NCI-H1694 treated with DMSO at 0.1 percent for 48 hours (cell line): Measurements from ENCODE around the gene FUBP3.

ENCODE experiments used
- DNase-seq: peaks from one replicate; lab custom pipeline; 2025; lab: John Stamatoyannopoulos, UW

FUBP3 gene

DNA sequence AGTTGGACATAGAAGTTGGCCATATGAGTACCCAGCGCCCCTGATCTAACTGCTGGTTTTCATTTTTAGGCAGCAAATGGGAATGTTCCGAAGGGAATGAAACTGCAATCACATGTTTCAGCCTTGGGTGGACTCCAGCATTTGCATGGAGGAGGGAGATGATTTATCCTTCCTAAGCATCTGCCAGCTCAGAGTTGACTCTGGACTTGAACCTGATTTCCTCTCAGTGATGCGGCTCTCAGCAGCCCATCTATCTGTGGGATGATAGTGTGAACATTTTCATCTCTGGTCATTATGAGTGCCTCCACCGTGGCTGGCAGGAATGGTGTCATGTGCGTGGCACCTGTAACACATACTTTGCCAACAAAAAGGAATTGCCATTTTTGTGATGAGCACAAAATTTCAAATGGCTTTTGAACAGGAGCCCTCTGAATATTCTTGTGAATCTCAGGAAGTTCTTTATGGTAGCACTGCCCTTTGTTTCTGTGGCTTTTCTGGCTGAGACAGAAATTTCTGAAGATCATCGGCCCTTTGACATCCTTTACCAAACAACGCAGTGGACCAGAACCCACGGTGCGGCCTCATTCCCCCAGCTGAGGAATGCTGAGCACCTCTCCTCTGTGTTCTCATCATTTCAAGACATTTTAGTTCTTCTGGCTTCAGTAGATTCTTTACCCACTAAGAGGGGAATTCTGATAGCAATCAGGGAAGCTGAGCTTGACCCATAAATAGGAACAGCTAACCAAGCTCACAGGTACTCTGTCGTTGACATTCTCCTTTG lies 28.5 kb downstream of the FUBP3 start:
- no peak for DNase-seq

DNA sequence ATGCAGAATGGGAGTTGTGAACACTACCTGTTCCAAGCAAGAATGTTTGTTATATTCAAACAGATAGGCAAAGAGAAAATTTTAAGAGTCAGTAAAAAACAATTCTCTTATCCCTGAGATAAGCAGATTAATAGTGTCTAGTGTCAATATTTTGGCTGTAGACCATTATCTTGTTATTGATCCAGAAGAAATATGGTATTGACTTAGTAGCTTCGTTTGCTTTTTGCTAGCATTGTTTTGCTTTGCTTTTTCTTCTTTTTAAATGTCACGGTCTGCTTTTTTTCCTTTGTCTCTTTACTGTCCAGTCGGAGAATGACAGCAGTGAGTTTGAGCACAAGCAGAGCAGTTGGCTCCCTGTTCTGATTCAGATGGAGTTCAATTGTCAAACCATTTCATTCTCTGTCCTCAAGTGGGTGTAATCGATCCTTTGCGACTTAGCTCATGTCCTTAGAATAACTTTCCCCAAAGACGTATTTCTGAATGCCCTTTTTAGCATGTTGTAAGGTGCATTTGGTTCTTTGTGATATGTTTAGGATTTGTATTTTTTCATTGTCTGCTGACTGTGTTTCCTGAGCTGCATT lies 29.3 kb downstream of the FUBP3 start:
- no peak for DNase-seq

DNA sequence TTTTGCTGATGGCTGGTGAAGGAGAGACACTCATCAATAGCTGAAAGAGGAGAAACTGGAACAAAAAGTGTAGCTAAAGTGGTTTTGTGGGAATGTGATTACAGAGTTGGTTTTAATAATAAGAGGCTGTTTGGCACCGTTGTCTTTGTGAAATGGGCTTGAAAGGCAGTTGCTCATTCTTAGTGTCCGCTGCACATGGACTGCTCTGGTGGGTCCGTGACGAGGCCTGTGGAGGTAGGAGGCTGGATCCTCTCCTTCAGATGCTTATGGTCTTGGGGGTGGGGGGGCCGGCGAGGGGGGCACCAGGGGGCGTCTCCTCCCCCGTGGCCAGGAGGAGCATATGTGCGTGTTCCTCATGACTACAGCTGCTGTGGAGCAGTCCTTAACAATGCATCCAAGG lies 29.8 kb downstream of the FUBP3 start:
- no peak for DNase-seq

DNA sequence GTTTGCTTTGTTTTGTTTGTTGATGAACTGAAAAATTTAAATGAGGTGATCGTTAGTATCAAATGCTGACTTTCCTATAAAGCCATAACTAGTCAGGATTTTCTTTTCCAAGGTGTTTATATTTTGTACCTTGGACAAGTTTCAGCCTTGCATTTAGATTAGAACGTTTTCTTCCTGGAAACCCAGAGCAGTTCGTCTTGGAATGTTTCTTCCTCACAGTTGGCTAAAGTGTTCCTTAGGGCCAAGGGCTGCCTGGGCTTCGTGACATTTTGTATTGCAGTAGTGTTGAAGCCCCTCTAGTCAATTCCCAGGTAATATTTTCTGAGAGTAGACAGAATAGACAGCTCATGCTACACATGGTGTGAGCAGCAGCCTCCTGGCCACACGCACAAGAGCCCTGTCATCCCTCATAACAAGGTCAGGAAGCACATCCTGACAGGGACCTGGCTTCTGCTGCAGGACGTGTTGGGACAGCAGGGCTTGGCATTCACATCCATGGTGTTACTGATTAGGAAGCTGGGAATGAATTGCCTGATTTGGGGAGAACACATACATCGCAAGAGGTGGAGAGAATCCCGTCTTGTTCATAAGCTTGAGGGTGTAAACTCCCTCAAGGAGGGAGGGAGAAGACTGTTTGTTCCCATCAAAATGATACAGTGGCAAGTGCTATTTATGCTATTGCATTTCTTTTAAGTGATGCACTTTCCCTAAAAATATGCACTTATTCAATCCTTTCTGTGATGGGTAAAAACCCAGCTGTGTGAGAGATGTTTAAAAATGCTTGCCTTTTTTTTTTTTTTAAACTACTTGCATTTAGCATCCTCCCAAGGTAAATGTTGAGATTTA lies 31.7 kb downstream of the FUBP3 start:
- DNase-seq, result no peak

DNA sequence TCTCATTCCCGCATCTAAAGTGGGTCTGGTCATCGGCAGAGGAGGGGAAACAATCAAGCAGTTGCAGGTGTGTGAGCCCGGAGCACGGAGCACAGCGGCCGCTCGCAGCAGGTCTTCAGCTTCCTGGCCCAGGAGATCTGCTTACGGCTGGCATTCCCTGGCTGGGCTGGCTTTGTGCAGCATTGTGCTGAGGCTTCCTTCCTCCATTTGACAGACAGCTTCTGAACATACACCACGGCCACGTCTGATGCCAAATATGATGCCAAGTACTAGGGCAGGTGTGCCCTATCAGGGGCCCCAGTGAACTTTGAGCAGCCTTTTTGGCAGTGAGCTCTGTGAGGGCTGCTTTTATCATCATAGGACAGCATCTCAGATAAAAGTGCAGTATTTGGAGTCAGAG lies 37.1 kb downstream of the FUBP3 start:
- no peak for DNase-seq

DNA sequence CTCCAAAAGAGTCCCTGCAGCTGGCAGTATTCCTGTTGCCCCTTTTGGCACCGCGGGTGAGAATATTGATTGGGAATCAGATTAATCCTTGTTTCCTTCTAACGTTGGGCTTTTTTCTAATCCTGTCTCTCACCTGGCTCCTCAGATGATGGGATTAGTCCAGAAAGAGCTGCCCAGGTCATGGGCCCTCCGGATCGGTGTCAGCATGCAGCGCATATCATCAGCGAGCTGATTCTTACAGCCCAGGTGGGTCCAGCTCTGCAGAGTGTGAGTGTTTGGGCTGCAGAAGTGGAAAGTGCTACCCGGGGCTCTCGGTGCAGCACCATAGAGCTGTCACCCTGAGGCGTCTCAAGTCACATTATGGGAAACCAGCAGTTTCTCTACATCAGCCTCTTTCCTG lies 44.1 kb downstream of the FUBP3 start:
- DNase-seq, result no peak

DNA sequence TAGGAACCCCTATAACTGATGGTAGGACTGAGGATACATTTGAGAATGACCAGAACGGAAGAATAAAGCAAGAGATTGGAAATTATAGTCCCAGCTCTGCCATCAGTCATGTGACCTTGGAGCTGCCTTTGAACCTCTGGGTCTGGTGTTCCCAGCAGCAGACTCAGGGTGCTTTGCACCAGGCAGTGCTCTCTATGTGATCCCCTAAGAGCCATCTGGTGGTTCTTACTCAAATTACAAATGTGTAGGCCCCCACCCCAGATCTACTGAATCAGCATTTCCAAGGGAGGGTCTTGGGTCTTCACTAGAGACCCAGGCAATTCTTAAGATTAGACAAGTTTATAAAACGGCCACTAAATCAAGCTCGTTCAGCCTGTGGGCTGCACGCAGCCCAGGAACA lies 44.8 kb downstream of the FUBP3 start:
- DNase-seq, result no peak

DNA sequence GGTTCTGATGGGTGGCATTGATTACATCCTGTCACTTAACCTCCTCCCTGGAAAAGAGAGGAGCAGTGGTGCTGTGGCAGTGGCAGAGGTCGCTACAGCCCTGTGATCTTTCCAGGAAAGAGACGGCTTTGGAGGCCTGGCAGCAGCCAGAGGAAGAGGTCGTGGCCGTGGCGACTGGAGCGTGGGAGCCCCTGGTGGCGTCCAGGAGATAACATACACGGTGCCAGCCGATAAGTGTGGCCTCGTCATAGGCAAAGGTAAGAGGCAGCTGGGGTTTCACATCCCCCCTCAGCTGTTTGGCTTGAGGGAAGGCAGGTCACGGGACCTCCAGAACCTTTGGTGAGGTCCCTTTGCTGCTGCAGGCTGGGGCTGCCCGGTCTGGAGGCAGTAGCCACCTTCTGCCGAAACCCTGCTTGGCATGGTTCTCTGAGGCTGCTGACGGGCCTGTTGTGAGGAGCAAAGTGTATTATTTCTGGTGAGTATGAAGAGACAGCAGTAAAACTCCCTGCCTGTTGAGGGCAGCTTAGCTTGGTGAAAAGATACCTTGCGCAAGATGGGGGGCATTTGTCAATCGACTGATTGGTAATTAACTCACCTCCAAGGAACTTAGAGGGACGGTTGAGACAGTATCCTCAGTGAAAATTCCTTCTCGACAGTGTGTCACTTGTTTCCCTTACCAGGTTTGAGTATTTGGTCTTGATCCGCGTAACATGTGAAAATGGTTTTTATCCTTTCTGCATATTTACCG lies 47.0 kb downstream of the FUBP3 start:
- no peak for DNase-seq

DNA sequence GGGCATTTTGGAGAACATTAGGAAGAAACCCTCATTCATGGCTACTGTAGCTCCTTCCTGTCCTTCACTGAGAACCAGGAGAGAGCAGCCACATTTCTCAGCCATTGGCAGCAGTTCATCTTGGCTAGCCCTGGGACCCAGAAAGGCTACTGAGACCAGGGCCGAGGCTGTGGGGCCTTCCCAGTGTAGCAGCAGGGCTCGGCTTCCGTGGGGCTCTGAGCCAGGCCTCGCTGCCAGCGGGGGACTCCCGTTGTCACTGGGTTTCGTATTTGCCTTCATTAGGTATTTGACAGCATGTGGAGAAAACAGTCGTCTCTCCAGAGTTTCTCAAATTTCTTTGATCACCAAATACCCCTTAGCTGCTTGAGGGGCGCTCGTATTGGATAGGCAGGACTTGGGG lies 47.7 kb downstream of the FUBP3 start:
- DNase-seq, result no peak

DNA sequence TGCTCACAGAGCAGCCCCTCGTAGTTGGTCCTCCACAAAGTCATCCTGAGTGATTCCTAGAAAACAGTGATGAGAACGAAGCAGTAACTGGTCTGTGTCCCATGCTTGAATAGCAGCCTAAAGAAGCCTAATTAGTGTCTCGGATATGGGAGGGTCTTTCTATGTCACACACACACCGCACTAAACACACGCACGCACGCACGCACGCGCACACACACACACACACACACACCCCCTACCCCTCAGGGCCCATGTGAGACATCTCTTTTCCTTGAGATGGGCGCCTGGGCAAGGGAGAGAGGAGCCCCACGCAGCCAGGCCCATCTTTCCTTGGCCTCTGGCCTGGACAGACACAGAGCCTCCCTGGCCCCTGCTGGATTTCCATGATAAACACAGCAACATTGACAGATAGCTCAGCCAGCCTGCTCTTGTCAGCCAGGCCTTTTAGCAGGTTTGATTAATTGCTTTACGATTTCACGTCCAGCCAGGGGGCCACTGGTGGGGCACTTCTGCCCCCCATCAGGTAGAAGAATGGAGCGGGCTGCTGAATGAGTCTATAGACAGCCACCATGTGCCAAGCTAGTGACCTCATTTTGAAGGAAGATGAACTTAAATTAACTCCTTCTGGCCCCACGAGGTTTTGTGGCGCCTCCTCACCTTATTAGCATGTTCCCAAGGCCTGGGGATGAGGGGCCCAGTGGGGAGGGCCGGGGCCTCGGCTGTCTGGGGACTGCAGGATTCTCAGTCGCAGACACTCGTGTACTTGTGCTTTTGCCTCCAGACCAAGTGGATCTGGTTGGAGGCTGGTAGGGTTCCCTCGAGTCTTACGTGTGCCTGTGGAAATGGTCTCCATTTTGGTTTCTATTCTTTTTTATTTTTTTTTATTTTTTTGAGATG lies 48.8 kb downstream of the FUBP3 start:
- DNase-seq, result no peak

DNA sequence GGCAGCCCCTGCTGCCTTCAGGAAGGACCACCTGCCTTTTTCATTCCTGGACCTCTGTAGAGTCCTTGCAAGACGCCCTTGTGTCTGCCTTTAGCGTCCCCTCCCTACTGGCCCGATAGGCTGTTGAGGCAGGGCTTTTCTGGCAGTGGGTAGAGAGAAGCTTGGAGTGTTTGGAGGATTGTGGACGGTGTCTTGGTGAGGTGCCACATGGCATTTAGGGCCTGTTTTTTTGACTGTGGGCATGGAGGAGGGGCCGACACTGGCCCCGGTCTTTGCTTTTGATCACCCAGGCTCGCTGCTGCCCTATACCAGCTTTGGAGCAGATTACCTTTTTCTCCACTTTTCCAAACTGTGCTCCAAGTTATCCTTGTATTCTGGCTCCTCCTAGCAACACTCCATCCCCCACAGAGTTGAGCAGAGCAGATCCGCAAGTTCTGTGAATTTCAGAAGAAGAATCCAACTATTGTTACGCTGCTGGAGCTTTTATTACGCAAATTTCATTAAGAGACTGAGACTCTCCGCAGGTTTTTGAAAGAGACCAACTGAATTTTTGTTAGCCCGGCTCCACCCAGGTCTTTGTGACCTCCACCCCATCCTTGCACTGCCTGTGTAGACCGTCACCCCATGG lies 50.2 kb downstream of the FUBP3 start:
- no peak for DNase-seq

DNA sequence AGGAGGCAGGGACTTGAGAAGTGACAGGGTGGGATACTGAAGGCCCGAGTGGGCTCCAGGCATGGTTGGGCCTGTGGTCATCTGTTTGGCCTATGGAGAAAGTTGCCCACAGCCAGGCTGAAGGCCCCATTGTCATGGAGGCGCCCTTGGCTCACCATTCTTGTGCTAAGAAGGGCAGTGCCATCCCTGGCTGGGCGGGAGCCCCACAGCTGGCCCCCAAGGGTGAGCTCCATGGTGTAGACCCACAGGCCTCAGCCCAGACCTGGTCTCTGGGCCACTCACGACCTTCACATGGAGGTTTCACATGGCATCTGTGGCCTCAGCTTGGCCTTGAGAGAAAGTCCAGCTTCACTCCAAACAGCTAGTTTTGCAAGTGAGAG lies 50.7 kb downstream of the FUBP3 start:
- DNase-seq, result no peak

DNA sequence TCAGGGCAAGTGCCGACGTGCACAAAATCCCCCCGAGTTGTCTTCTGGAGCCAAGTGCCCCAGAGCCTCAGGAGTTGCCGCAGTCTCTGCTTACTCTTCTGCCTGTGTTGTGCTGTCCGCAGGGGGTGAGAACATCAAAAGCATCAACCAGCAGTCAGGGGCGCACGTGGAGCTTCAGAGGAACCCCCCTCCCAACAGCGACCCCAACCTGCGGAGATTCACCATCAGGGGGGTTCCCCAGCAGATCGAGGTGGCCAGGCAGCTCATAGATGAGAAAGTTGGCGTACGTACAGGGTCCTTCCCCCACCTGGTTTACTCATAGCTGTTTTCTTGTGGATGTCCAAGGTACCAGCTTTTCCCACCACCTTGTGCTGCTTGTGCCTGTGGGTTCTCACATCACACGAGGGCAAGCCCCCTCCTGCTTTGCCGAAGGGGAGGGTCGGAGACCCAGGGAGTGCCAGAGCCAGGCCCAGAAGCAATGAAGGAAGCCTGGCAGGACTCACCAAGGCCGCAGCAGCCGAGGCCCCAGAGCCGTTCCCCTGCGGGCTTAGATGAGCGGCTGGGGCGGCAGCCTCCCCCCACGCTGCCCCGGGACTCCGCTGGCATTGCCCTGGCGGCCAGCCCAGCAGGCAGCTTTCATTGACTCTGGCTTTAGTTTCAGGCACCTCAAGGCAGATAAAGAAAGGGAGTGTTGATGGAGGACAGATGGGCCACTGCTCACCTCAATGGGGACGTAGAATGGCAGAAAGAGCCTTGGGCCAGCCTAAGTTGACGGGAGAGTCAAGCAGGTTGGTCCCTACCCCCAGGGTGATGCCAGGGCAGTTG lies 51.3 kb downstream of the FUBP3 start:
- DNase-seq, result no peak

DNA sequence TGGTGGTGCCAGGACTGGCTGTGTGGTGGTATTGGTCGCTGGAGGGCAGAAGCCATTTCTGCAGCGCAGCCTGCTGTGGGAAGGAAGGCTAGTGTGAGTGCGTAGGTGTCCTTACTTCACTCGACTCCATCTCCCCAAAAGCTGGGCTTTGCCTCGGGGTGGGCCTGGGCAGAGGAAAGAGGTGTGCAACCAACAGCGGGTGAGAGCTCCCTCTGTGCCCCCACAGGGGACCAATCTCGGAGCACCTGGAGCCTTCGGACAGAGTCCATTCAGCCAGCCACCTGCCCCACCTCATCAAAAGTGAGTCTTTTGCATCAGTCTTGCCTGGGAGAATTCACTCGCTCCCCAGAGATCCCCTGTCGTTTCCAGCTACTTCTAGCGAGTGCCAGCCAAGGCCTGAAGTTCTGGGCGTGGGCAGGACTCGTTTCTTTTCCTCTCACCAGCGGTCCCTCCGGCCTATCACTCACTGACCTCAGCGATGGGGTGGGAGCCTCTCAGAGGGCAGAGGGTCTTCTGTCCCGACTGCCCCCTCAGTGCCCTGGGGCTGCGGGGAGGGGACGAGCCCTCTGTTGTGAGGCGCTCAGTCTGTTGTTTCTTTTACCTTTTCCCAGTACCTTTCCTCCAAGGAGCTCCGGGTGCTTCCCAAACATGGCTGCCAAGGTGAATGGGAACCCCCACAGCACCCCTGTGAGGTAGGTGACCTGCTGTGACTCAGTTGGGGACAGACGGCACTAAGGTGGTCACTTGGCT lies 52.1 kb downstream of the FUBP3 start:
- no peak for DNase-seq

DNA sequence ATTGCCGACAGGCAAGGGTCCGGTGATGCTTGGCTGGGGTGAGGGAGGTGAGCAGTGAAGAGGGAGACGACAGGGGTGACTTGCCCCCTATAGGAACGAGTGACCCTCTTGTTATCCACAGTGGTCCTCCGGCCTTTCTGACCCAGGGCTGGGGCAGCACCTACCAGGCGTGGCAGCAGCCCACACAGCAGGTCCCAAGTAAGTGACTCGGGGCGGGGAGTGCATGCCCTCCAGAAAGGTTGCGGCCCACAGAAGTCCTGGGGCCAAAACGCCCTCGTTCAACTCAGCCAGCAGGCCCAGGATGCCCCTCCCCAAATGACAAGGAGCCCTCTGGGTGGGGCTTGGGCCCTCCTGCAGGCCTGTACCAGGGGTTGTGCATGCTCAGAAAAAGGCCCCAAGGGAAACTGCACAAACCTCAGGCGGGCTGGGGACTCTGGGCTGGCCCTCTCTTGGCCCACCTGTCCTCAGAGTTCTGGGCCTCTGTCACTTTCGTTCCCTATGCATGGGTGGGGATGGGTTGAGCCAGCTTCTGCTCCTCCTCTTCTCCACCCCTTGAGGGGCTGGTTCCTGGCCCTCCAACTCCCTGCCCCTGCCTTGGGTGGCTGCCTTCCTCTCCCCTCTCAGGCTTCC lies 52.8 kb downstream of the FUBP3 start:
- DNase-seq, result no peak

DNA sequence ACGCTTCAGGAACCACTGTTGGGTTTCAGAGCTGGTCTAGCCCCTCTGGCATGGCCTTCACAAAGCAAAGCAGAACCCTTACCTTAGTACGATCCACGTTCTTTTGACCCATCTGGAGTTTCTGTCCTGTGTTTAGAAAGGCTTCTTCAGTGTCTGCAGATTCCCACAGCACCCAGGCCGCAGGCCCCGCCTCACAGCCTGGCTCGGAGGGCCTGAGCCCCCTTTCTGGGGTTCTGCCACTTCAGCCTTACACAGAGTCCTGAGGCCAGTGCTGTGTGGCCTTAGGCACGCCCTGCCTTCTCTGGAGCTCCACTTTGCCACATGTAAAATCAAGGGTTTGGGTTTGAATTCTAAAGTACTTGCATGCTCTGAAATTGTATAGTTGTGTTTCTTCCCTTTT lies 53.5 kb downstream of the FUBP3 start:
- no peak for DNase-seq

DNA sequence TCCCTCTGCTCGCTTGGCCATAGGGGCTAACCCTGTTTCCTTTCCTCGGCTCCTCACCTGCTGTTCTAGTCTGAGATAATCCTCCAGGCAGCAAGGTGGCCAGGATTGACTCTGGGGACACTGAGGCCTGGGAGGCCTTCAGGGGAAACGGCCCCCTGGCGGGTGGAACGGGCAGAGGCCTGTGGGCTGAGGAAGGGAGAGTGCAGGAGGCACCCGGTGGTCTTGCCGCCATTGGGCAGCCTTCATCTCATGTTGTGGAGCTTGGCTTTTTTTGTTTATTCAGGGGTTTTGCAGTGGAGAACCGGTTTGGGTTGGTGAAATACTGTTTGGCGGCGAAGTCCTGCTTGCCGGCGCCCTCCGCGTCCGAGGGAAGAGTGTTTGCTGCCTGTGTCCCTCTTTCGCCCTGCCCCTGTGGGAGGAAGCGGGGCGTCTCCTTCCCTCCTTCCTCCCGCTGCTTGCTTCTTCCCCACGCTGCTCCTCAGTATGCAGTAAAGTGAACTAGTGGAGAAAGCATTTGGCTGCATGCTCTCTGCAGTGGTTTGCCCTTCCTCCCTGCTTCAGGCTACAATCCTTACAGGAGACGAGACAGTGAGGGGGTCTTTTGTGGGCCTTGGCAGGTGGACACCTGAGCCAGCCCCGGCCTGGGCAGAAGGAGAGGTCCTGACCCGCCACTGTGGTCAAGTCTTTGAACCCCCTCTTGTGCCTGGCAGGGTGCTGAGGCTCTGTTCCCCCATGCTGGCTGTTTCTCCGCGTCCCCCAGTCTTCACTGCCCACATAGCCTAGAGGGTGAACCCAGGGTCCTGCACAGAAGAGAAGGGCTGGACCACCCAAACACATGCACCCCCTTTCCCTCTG lies 54.2 kb downstream of the FUBP3 start:
- DNase-seq, result no peak
